ENCODE results near the gene ACRV1. TPM values are rescaled to one million over a fixed set of nuclear protein-coding genes. Genes with fewer than 3 reads are reported as not detected.

ACRV1 gene
- total RNA-seq, 2 experiments from 2014 or later: not detected

- Mint-ChIP-seq H3K36me3 (peaks cover 28% of the 10 kb centered on the region), H3K27me3 (no peaks in the 10 kb centered on the region), H3K4me1 (no peaks in the 10 kb centered on the region), H3K4me3 (no peak overlapping the region), H3K9me3 (no peaks in the 10 kb centered on the region), H3K27ac (no peak overlapping the region)
- POLR2A ChIA-PET: no interaction called here
- ATAC-seq (ENCODE audit: low read depth): no peak
- no peak for DNase-seq
These were observed 810 bp downstream of the ACRV1 start for GRCh38 chr11:125679837-125680236.

DNA sequence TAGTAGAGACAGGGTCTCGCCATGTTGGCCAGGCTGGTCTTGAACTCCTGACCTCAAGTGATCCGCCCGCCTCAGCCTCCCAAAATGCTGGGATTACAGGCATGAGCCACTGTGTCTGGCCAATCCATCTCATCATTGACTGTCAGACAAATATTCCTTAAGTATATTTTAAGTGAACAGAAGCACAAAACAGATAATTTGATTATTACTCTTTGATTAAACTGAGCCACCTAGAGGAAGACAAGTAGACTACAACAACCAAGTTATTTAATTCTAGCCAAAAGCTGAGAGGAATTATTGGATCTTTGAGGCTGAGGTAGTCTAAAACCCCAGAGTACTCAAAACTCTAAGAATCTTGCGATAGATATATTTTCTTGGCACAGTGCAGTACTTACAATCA lies 1.2 kb downstream of the ACRV1 start:
- H3K4me1 Mint-ChIP-seq: no peaks in the 10 kb centered on the region
- DNase-seq: no peak
- no peaks in the 10 kb centered on the region for H3K9me3 Mint-ChIP-seq
- H3K27me3 Mint-ChIP-seq: no peaks in the 10 kb centered on the region
- H3K36me3 Mint-ChIP-seq: peaks cover 28% of the 10 kb centered on the region
- H3K4me3 Mint-ChIP-seq: no peak overlapping the region
- POLR2A ChIA-PET: no interaction called here
- ATAC-seq (ENCODE audit: low read depth): no peak
- no peak overlapping the region for H3K27ac Mint-ChIP-seq

DNA sequence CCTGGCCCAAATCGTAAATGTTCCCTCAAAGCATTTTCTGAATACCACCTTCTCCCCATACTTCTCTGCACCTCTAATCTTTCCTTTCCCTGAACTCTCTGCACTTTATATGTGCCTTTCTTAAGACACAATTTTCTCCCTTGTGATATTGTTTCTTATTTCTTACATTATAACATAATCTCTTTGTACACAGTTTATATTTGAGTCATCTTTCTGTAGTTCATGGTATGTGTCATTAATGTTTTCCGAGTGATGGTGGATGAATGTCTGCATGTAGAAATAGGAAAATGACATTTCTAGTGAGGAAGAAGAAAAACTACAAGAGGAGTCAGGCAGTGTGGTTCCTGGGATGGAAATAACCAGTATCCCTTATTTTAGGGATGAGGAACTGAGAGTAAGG lies 5.5 kb downstream of the ACRV1 start:
- POLR2A ChIA-PET: no interaction called here
- DNase-seq: no peak
- H3K4me1 Mint-ChIP-seq: no peaks in the 10 kb centered on the region
- H3K27me3 Mint-ChIP-seq: no peaks in the 10 kb centered on the region
- peaks cover 29% of the 10 kb centered on the region for H3K36me3 Mint-ChIP-seq
- no peaks in the 10 kb centered on the region for H3K9me3 Mint-ChIP-seq
- no peak overlapping the region for H3K27ac Mint-ChIP-seq
- no peak for ATAC-seq (ENCODE audit: low read depth)
- H3K4me3 Mint-ChIP-seq: no peak overlapping the region

- DNase-seq (no peak), ATAC-seq (ENCODE audit: low read depth) (no peak)
- Mint-ChIP-seq H3K4me3 (no peak overlapping the region), H3K36me3 (peaks cover 30% of the 10 kb centered on the region), H3K4me1 (no peaks in the 10 kb centered on the region), H3K27me3 (no peaks in the 10 kb centered on the region), H3K9me3 (no peaks in the 10 kb centered on the region), H3K27ac (no peak overlapping the region)
- POLR2A ChIA-PET: no interaction called here
These were observed 6.4 kb downstream of the ACRV1 start for GRCh38 chr11:125674210-125674609.

DNA sequence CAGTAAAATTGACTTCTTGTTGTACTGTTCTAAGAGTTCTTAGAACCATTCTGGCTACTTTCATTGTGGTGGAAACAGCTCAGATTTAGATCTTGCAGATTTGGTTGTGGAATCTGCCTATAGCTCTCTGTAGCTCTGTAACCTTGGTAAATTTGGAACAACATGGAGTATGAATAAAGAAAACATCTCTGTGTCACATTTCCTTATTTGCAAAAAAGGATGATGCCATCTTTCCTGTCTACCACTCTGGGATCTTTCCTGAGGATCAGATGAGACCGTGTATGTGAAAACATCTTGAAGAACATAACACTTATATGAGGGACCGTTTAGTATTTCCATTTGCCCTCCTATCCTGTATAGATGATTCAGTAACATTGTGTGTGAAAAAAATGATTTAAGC lies 9.1 kb downstream of the ACRV1 start:
- DNase-seq: no peak
- Mint-ChIP-seq H3K4me1 (no peaks in the 10 kb centered on the region), H3K27ac (no peak overlapping the region), H3K4me3 (no peak overlapping the region), H3K36me3 (peaks cover 31% of the 10 kb centered on the region), H3K9me3 (peaks cover 3% of the 10 kb centered on the region), H3K27me3 (no peaks in the 10 kb centered on the region)
- POLR2A ChIA-PET: no interaction called here
- no peak for ATAC-seq (ENCODE audit: low read depth)

DNA sequence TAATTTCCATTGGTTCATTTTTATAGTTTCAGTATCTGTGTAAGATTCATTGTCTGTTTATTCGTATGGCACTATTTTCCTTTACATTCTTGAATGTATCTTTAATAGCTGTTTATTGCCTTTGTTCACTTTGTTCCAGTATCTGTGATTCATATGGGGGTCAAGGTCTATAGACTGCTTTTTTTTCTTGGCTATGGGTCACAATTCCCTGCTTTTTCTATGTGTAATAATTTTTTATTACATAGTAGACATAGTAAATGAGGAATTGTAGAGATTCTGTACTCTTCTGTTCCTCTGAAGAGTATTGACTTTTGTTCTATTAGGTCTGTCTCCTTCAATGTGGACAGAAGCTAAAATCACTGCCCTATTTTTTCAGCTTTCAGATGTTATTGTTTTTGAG lies 10.5 kb downstream of the ACRV1 start:
- H3K36me3 Mint-ChIP-seq: peaks cover 38% of the 10 kb centered on the region
- POLR2A ChIA-PET: no interaction called here

GRCh38 chr11:125667151-125667550 lies 13.5 kb downstream of the ACRV1 start:
- peaks cover 62% of the 10 kb centered on the region for H3K36me3 Mint-ChIP-seq
- POLR2A ChIA-PET: no interaction called here
- H3K27me3 Mint-ChIP-seq: no peaks in the 10 kb centered on the region
- DNase-seq (no peak), ATAC-seq (ENCODE audit: low read depth) (no peak)
- peaks cover 6% of the 10 kb centered on the region for H3K9me3 Mint-ChIP-seq
- H3K4me1 Mint-ChIP-seq: peaks cover 6% of the 10 kb centered on the region
- H3K27ac Mint-ChIP-seq: no peak overlapping the region
- H3K4me3 Mint-ChIP-seq: no peak overlapping the region

More for the DNA sequence above, 10.5 kb downstream of the ACRV1 start:
- DNase-seq (no peak), ATAC-seq (ENCODE audit: low read depth) (no peak)
- Mint-ChIP-seq H3K4me3 (no peak overlapping the region), H3K4me1 (no peaks in the 10 kb centered on the region), H3K9me3 (peaks cover 4% of the 10 kb centered on the region), H3K27me3 (no peaks in the 10 kb centered on the region), H3K27ac (no peak overlapping the region)

GRCh38 chr11:125663910-125664309 lies 16.7 kb downstream of the ACRV1 start:
- Mint-ChIP-seq H3K36me3 (peaks cover 60% of the 10 kb centered on the region), H3K27ac (no peak overlapping the region), H3K27me3 (no peaks in the 10 kb centered on the region), H3K9me3 (peaks cover 6% of the 10 kb centered on the region), H3K4me1 (peaks cover 9% of the 10 kb centered on the region), H3K4me3 (no peak overlapping the region)
- no peak for ATAC-seq (ENCODE audit: low read depth)
- POLR2A ChIA-PET: no interaction called here
- no peak for DNase-seq

GRCh38 chr11:125662689-125663088 lies 18.0 kb downstream of the ACRV1 start:
- ATAC-seq (ENCODE audit: low read depth) (no peak), DNase-seq (no peak)
- no peak overlapping the region for H3K4me3 Mint-ChIP-seq
- H3K36me3 Mint-ChIP-seq: peaks cover 60% of the 10 kb centered on the region
- H3K27me3 Mint-ChIP-seq: no peaks in the 10 kb centered on the region
- POLR2A ChIA-PET: no interaction called here
- peaks cover 9% of the 10 kb centered on the region for H3K4me1 Mint-ChIP-seq
- peaks cover 6% of the 10 kb centered on the region for H3K9me3 Mint-ChIP-seq
- H3K27ac Mint-ChIP-seq: no peak overlapping the region

DNA sequence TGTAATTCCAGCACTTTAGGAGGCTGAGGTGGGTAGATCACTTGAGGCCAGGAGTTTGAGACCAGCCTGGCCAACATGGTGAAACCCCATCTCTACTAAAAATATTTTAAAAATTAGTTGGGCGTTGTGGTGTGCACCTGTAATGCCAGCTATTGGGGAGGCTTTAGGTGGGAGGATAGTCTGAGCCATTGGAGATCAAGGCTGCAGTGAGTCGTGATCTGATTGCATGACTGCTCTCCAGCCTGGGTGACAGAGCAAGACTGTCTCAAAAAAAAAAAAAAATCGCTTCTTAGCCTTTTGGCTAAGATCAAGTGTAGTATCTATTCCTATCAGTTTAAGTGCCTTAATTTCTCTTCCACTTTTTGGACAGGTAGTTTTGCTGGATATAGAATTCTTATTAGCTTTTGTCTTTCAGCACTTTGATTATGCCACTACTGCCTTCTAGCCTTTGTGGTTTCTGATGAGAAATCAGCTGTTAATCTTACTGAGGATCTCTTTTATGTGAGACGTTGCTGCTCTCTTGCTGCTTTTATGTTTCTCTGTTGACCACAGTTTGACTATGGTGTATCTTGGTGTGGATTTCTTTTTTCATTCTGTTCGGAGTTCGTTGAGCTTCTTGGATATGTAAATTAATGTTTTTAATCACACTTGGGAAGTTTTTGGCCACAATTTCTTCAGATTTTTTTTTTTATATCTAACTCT lies 31.0 kb downstream of the ACRV1 start:
- Mint-ChIP-seq H3K4me3 (peak overlapping the region; percentile 12), H3K9me3 (no peaks in the 10 kb centered on the region), H3K27me3 (no peaks in the 10 kb centered on the region), H3K4me1 (peaks cover 12% of the 10 kb centered on the region), H3K27ac (peak overlapping the region; percentile 19), H3K36me3 (peaks cover 45% of the 10 kb centered on the region)
- ATAC-seq (ENCODE audit: low read depth): peak; percentile 58
- no peak for DNase-seq
- POLR2A ChIA-PET: interaction anchor here (1.4 kb wide), 1 partner anchor 24 kb away, joined by 3 read pairs; no protein-coding TSS in a partner anchor

- Mint-ChIP-seq H3K4me3 (no peak overlapping the region), H3K27me3 (no peaks in the 10 kb centered on the region), H3K36me3 (peaks cover 55% of the 10 kb centered on the region), H3K9me3 (no peaks in the 10 kb centered on the region), H3K4me1 (peaks cover 15% of the 10 kb centered on the region), H3K27ac (no peak overlapping the region)
- POLR2A ChIA-PET: no interaction called here
- ATAC-seq (ENCODE audit: low read depth) (no peak), DNase-seq (no peak)
These were observed 34.8 kb downstream of the ACRV1 start for GRCh38 chr11:125645871-125646270.

GRCh38 chr11:125638315-125638714 lies 42.3 kb downstream of the ACRV1 start:
- Mint-ChIP-seq H3K4me3 (no peak overlapping the region), H3K4me1 (peaks cover 10% of the 10 kb centered on the region), H3K9me3 (no peaks in the 10 kb centered on the region), H3K27me3 (no peaks in the 10 kb centered on the region), H3K36me3 (peaks cover 51% of the 10 kb centered on the region), H3K27ac (no peak overlapping the region)
- no peak for ATAC-seq (ENCODE audit: low read depth)
- POLR2A ChIA-PET: no interaction called here
- DNase-seq: no peak

DNA sequence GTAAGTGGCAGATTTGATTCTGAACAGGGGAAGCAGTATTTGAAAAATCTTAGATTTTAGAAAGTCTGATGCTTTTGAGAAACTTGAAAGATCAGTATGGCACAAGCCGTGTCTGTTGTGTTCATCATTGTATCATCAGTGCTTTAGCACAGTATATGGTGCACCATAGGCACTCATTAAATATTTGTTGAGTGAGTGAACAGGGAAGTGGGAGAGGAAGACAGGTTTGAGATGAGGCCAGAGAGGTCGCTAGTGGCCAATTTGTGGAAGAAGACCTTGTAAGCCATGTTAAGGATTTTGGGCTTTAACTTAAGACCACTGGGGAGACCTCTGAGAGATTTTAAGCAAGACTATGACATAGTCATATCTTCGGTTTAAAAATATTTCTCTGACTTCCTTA lies 42.8 kb downstream of the ACRV1 start:
- DNase-seq (no peak), ATAC-seq (ENCODE audit: low read depth) (no peak)
- no peak overlapping the region for H3K4me3 Mint-ChIP-seq
- H3K4me1 Mint-ChIP-seq: peaks cover 12% of the 10 kb centered on the region
- H3K27me3 Mint-ChIP-seq: no peaks in the 10 kb centered on the region
- no peaks in the 10 kb centered on the region for H3K9me3 Mint-ChIP-seq
- H3K36me3 Mint-ChIP-seq: peaks cover 51% of the 10 kb centered on the region
- H3K27ac Mint-ChIP-seq: no peak overlapping the region
- POLR2A ChIA-PET: interaction anchor here (1.4 kb wide), 1 partner anchor 13 kb away, joined by 3 read pairs; the partner anchor contains the start of gene CHEK1

DNA sequence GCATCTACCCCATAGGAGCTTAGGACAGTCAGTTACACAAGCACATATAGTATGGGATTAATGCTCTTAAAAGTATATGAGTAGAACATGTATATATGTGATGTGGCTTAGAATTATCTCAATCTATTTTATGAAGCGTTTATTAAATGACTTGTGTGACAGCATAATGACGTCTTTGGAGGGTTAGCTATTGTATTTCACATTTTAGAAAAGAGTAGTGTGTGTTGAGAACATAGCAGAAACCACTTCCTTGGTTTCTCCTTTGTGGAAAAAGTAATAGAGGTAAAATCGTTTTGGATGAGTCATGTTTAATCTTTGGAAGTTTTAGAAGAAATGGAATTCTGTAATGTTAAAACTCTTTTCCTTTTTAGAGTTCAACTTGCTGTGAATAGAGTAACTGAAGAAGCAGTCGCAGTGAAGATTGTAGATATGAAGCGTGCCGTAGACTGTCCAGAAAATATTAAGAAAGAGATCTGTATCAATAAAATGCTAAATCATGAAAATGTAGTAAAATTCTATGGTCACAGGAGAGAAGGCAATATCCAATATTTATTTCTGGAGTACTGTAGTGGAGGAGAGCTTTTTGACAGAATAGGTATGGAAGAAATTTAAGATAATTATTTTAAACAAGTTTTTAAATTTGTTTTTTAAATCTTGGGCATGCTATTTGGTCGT lies 53.3 kb downstream of the ACRV1 start:
- H3K36me3 Mint-ChIP-seq: peaks cover 13% of the 10 kb centered on the region
- POLR2A ChIA-PET: interaction anchor here (1.5 to 3.2 kb wide), 2 partner anchors 35 to 260 kb away, joined by 3 to 44 read pairs; partner anchors contain the start of genes HYLS1 and STT3A
- DNase-seq: no peak
- H3K9me3 Mint-ChIP-seq: no peaks in the 10 kb centered on the region
- H3K4me1 Mint-ChIP-seq: peaks cover 25% of the 10 kb centered on the region
- H3K27me3 Mint-ChIP-seq: no peaks in the 10 kb centered on the region
- H3K4me3 Mint-ChIP-seq: peak overlapping the region; percentile 92
- ATAC-seq (ENCODE audit: low read depth): no peak
- no peak overlapping the region for H3K27ac Mint-ChIP-seq
